EL (cell line): ENCODE data around the gene FCHSD2.
"Not testable (repeated sequence)": the region's sequence is repeated elsewhere in the genome, so short reads cannot be mapped to it uniquely, and the experiment has no call there.

Experiments
- DNase-seq: peaks from one replicate; pipeline ENCODE4 v3.0.0-alpha.2; 2016

The FCHSD2 gene

GRCh38 chr11:73055655-73056354, 86.3 kb downstream of the FCHSD2 start:
- DNase-seq = no peak

DNA sequence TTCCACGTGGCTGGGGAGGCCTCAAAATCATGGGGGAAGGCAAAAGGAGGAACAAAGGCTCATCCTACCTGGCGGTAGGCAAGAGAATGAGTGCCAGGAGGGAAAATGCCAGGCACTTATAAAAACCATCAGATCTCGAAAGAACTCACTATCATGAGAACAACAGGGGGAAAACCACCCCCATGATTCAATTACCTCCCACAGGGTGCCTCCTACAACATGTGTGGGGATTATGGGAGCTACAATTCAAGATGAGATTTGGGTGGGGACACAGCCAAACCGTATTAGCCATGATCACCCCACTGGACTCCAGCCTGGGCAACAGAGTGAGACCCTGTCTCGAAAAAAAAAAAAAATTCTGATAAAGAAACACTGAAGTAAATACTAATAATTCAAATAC, 87.1 kb downstream of the FCHSD2 start:
- DNase-seq = no peak

GRCh38 chr11:73053964-73054363, 88.2 kb downstream of the FCHSD2 start:
- no peak for DNase-seq

- DNase-seq = no peak
Measured at GRCh38 chr11:73048446-73048845, 93.7 kb downstream of the FCHSD2 start.

GRCh38 chr11:73047773-73048371, 94.2 kb downstream of the FCHSD2 start:
- no peak for DNase-seq

- no peak for DNase-seq
Measured at GRCh38 chr11:73040046-73040445, 102.1 kb downstream of the FCHSD2 start.

DNA sequence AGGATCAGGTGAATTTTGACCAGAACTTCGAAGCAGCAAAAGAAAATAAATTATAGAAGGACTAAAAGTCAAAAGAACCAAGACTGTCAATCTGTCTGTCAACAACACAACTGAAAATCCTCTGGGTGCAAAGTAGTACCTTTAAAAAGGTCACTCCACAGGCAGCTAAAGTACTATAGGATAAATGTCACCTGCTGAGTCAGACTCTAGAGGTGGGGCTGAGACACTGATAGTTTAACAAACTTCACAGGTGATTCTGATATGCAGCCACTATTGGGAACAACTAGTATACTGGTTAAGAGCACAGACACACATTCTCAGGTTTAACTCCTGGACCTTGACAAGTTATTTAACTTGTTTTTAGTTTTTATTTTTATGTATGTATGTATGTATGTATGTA, 107.3 kb downstream of the FCHSD2 start:
- no peak for DNase-seq

- no peak for DNase-seq
Measured at GRCh38 chr11:73034331-73034730, 107.8 kb downstream of the FCHSD2 start.

- DNase-seq = no peak
Measured at GRCh38 chr11:73030130-73030529, 112.0 kb downstream of the FCHSD2 start.

DNA sequence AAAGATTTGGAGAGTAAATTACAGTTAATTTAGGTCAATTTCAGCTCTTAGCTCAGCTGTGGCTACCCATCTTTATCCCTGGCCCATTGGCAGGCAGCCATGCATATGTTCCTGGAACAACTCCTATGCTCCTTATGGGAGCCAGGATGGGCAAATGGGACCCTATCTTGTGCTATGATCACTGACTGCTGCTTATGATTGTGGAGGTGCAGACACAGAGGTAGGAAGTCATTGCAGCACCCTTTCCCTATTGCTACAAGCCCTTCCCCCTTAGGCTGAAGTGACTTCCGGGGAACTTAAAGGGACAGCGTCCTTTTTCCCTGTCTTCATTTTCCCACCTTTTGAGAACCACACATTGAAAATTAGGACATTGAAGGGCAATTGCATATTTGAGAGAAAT, 112.7 kb downstream of the FCHSD2 start:
- DNase-seq = no peak

- no peak for DNase-seq
Measured at GRCh38 chr11:73028611-73029010, 113.5 kb downstream of the FCHSD2 start.

DNA sequence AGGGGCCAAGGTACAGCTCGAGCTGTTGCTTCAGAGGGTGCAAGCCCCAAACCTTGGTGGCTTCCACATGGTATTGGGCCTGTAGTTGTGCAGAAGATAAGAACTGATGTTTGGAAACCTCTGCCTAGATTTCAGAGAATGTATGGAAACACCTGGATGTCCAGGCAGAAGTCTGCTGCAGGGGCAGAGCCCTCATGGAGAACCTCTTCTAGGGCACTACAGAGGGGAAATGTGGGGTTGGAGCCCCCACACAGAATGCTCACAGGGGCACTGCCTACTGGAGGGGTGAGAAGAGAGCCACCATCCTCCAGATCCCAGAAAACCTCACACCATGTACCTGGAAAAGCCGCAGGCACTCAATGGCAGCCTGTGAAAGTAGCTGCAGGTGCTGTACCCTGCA, 114.3 kb downstream of the FCHSD2 start:
- DNase-seq = not testable (repeated sequence)

- no peak for DNase-seq
Measured at GRCh38 chr11:73024639-73025038, 117.5 kb downstream of the FCHSD2 start.

DNA sequence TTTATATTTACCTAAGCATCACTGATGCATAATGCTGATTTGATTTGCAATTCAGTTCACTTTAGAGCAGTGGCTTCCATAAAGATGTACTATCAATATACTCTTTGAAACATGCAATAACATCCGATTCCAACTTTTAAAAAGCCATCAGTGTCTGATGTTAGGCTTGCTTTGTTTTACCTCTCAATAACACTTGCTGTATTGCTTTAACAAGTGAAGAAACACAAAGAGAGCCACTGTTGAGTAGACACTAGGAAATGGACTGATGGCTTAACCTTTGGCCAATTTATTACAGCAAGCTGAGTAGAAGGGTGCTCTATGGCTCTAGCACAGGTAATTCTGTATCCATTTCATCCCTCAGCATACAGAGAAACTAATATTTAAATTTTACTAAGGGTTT, 122.1 kb downstream of the FCHSD2 start:
- no peak for DNase-seq

- no peak for DNase-seq
Measured at GRCh38 chr11:73019449-73019848, 122.7 kb downstream of the FCHSD2 start.

- DNase-seq = no peak
Measured at GRCh38 chr11:73018856-73019255, 123.3 kb downstream of the FCHSD2 start.

- no peak for DNase-seq
Measured at GRCh38 chr11:73017024-73017751, 124.9 kb downstream of the FCHSD2 start.

DNA sequence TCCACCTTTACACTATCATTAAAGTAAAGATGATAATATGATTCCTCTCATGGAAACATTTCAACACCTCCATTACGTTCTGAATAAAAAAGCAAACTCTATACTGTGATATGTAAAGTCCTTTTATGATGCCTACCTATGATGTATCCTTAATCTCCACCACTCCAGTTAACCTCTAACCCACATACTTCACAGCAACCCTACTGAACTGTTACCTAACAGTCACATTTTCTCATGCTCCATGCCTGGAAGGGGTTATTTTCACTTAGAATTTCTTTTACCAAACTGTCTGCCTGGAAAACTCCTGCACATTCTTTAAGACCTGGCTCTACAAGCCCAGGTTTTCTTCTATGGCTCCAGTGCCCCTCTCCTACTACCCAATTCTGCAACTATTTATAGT, 129.1 kb downstream of the FCHSD2 start:
- no peak for DNase-seq

DNA sequence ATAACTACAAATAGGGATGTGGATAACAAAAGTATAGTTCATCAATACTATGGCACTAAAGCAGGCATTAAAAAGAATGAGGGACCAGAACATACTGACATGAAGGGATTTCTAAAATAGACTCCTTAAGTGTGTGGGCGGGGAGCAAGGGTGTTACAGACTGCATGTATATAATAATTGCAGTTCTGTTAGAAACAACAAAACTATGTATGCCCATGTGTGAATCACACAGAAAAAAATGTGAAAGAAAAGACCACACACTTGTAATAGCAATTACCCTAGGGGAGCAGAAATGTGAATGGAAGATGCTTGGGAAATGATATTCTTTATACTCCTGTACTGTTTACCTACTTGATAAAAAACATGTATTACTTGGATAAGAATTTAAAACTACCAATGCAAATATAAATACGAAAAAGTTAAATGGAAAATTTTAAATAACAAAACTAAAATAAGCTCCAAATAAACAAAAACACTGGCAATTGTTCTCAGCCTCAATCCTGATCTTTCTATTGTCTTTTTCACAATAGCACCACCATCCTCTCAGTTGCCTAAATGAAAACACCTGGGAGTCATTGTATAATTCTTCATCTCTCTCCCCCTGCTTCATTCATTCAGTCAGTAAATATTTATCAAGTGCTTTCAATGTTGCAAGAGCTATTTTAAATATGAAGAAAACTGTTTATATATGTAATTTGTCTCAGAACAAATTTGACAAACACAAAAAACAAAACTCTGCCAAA, 129.8 kb downstream of the FCHSD2 start:
- DNase-seq = peak; percentile 63

GRCh38 chr11:73011126-73011817, 130.8 kb downstream of the FCHSD2 start:
- DNase-seq = no peak

DNA sequence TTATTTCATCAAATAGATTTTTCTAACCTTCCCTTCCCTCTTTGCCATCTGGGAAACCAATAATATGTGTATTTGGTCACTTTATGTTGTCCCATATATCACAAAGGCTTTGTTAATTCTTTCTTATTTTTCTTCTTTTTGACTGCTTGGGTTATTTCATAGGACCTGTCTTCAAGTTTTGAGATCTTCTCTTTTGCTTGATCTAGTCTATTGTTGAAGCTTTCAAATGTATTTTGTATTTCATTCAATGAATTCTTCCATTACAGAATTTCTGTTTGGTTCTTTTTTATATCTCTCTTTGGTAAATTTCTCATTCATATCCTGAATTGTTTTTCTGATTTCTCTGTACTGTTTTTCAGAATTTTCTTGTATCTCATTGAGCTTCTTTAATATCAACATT, 132.1 kb downstream of the FCHSD2 start:
- DNase-seq = no peak

DNA sequence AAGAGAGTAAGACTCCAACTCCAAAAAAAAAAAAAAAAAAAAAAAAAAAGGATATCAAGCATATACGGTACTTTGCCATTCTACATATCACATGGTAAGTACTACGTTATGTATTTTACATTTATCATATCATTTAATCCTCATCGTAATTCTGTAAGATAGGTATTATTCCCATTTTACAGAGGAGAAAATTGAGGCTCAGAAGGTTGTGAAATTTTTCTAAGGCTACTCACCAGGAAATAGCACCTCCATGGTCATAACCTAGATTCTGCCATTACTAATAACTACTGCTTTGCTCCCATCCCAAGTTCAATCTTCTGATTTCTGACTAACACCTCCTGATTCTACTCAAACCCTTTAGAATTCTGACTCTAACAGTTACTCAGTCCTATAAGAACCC, 138.0 kb downstream of the FCHSD2 start:
- DNase-seq = no peak

DNA sequence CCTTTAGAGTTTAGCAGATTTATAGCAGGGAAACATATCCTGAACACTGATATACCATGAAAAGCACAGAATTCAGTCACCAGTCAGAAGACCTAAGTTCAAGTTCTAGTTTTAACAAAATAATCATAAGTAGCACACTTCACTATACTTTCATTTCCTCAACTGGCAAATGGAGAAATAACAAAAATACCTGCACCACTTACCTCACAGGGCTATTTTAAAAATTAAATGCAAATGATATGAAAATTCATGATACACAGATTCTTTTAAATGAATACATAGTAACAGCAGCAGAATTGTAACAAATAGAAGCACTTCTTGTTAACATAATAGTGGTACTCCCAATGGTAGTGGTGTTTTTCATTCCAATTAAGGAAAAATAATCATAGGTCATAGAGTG, 139.0 kb downstream of the FCHSD2 start:
- DNase-seq = no peak
